GM20431 (cell line): Measurements from ENCODE around the gene IPO4.
"Not testable (repeated sequence)": the region's sequence is repeated elsewhere in the genome, so short reads cannot be mapped to it uniquely, and the experiment has no call there.

Experiments
- in situ Hi-C: fragments of 300-500 bp; cut with MseI, MboI; formaldehyde crosslinking; loops from one replicate; pipeline ENCODE4 v1.15.0; 2020; ENCODE audit warnings: low sequenced_read_pairs; ENCODE audit not compliant: unreplicated experiment

IPO4 gene, protein sequence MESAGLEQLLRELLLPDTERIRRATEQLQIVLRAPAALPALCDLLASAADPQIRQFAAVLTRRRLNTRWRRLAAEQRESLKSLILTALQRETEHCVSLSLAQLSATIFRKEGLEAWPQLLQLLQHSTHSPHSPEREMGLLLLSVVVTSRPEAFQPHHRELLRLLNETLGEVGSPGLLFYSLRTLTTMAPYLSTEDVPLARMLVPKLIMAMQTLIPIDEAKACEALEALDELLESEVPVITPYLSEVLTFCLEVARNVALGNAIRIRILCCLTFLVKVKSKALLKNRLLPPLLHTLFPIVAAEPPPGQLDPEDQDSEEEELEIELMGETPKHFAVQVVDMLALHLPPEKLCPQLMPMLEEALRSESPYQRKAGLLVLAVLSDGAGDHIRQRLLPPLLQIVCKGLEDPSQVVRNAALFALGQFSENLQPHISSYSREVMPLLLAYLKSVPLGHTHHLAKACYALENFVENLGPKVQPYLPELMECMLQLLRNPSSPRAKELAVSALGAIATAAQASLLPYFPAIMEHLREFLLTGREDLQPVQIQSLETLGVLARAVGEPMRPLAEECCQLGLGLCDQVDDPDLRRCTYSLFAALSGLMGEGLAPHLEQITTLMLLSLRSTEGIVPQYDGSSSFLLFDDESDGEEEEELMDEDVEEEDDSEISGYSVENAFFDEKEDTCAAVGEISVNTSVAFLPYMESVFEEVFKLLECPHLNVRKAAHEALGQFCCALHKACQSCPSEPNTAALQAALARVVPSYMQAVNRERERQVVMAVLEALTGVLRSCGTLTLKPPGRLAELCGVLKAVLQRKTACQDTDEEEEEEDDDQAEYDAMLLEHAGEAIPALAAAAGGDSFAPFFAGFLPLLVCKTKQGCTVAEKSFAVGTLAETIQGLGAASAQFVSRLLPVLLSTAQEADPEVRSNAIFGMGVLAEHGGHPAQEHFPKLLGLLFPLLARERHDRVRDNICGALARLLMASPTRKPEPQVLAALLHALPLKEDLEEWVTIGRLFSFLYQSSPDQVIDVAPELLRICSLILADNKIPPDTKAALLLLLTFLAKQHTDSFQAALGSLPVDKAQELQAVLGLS

DNA sequence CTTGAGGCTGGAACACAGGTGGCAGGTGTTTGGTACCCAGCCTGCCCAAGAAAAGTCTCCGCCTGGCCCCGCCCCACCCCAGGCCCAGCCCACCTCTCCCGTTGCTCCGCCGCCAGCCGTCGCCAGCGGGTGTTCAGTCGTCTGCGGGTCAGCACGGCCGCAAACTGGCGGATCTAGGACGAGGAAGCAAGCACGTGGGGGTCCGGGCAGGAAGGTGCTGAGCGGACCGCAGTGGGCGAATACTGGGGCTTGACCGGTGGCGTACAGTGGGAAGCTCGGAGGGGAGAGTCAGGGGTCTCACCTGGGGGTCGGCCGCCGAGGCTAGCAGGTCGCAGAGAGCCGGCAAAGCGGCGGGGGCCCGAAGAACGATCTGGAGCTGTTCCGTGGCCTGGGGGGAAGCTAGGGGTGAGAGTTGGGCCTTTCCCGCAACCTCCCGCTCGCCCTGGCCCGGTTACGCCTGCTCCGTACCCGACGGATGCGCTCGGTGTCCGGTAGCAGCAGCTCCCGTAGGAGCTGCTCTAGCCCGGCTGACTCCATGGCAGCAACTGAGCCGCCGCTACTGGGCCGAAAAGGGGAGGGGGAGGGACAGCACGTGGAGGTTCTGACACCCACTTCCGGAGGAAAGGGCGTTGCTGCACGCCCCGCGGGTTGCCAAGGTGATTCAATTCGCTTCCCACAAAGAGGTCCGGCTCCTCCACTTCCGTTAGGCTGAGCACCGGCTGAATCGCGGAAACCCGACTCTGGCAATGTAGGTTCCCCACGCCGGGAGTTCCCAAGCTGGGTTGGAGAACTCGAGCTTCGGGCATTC lies at the start of gene IPO4:
Gene IPO4 (minus strand): TSS at position 566 of the 808 bp plus-strand sequence. CDS start 29 bp downstream, at position 537.
- in situ Hi-C loops = no loop called here

DNA sequence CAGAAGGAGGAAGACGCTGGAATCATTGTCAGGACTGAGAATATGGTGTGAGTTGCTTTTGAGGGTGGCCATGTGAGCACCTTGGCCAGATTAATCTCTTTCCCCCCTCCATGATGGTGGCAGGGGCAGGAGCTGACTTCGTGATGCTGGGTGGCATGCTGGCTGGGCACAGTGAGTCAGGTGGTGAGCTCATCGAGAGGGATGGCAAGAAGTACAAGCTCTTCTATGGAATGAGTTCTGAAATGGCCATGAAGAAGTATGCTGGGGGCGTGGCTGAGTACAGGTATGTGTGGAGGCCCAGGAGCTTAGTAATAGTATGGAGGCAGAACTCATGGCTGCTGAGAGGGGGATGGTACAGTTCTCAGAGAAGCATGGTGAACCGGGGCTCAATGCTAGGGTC lies 49.5 kb upstream of the IPO4 start:
- in situ Hi-C loops = no loop called here

DNA sequence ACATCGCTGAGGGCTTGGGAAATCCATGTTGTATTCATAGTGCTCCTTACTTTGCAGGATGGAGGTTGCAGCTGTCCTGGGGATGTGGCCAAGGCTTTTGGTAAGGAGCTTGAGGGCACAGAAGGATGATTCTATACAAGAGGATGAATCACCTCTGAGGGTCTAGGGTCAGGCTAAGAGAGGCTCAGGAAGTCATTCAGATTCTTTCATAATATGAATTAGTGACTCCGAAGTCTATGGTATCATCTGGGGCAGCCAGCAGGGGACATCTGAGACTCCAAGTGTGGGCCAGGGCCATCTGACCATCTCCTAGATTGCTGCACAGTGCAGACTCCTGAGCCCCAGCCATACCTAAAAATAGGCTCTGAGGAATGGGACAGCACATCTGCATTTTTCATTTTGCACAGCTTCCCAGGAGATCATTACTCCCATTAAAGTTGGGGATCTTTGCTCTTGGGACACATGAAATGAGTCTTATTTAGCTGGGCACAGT lies 48.9 kb upstream of the IPO4 start:
- in situ Hi-C loops = no loop called here

DNA sequence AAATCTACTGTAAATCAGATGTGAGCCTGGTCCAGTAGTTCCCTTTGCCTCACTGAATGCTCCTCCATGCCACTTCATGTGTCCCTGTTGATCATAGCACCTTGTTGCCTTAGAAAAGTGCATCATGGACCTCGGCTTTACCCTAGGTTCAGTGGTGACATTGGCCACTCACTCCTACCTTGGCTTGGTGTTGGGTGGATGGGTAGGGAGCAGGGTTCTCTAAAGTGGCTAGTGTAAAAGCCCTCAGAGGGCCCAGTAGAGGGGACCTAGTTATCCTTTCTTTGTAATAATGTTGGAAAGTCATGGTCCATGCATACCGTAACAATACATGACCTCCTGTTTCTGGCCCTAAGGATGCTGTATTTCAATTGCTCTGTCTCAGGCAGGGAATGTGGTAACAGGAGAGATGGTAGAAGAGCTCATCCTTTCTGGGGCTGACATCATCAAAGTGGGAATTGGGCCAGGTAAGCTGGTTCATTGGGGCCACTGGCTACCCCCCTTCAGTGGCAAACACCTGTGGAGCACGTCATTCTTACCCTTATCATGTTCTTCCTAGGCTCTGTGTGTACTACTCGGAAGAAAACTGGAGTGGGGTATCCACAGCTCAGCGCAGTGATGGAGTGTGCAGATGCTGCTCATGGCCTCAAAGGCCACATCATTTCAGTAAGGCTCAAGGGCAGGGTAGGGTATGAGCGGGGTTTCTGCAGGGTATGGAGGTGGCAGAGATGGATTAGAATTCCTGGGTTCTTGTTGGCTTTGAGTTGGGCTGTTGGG lies 48.3 kb upstream of the IPO4 start:
- in situ Hi-C loops = no loop called here

DNA sequence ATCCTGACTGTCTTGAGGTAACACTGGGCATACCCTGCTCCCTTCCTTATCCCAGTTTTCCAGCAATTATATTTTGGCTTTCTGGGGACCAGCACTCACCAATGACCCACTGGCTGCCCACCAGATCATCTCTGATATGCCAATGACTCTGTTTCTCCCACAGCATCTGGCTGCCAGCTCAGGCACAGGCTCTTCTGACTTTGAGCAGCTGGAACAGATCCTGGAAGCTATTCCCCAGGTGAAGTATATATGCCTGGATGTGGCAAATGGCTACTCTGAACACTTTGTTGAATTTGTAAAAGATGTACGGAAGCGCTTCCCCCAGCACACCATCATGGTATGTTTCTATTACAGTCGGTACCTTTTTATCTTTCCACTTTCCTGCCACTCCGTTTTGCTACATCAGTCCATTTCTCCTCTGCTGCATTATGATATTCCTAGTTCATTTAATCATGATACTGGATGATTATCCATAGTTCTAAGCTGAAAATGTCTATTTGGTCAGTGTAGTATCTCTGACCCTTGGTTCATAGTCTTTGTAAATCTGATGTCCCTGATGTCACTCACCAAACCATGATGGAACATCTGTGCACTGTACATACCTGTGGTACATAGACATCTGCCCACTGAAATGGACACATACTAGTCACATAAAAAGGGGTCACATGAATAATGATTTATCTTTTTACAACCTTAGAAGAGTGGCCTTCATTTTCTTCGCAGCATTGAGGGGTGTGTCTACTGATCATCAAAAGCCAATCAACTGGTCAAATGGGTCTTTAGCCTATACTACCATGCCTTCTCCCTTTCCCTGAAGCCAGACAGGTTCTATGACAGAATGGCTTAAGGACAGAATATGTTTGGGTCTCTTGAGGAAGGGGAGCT lies 47.4 kb upstream of the IPO4 start:
- in situ Hi-C loops = no loop called here

DNA sequence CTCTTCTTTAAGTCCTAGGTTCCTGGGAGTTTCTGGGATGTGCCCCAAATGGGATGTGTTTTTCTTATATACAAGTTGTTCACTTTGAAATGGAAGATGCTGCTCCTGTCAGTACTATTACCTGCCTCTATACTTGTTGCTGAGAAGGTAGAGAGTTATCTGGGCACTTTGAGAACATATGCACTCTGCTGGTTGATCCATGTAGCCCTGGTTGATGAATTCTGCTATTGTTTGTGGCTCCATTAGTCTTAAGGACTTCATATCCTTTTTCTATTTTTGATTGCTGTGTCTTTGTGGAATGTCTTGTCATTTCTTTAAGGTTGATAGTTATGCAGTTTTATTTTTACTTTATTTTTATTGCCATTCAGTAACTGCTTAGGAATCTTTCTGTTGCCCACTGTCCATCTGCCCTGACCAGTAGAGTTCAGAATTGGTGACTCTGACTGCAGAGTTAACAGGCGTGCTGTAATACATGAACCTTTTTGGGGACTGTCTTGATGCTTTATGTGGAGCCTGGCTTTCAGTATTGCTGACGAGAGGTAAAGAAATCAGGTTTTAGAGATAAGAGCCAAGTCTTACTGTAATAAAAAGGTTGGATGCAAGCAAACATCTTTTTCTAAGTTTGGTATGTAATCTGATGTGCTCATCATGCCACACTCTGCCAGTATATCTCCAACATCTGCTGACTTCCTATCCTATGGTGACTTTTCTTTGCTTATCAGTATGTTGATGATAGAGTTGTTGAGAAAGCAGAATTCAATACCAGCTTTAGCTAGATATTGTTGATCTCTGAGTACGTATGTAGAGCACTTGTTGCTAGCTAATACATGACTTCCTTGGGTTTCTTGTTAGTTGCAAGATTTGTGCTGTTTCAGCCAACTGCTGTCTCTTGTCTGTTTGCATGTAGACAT lies 45.7 kb upstream of the IPO4 start:
- in situ Hi-C loops = no loop called here

DNA sequence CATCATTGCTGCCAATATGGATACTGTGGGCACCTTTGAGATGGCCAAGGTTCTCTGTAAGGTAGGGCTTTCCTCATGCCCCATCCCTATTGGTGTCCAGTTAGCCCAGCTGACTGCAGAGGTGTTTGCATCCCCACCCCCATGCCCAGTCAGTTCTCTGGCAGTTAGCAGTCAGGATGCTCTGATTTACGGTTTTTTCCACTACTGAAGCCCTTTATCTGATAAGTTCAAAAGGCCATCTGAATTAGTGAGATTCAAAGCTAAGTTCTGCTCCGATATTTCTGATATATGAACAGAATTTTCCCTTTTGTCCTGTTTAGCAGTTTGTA lies 44.9 kb upstream of the IPO4 start:
- in situ Hi-C loops = no loop called here

DNA sequence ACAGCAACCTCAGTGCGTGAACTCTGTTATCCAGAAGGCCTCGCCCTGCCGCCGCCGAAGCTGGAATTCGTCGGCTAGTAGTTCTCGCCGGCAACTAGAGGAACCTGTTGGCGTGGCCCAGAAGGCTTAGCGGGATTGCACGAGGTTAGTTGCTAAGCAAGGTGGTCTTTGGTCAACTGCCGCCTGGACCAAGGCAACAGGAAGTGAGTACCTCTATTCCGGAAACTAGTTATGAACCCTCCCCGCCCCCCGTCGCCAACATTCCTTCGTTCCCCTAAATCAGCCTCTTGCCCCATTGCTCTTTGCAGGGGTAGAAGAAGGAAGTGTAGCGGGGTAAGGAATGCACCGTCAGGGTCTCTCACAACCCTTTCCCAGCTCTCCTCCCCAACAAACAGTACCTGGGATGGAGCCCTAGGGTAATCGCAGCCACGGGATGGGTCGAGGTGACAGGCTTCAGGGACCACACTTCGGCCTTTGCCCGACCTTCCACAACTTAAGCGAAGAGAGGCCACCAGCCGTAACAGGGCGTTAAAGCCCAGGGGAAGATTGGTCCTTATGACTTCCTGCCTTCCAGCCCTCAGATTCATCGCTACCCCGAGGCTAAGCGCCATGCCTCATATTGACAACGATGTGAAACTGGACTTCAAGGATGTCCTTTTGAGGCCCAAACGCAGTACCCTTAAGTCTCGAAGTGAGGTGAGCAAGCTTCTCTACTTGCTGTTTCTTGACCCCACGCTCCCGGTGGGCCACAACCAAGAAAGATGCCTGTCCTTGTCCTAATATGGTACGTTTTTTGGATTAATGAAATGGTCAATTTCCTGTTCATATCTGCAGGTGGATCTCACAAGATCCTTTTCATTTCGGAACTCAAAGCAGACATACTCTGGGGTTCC lies 44.3 kb upstream of the IPO4 start, which contains the start of gene GMPR2:
Gene GMPR2 (plus strand): TSS at position 285 of the 893 bp plus-strand sequence. CDS start 325 bp downstream, at position 610.
- in situ Hi-C loops = no loop called here

DNA sequence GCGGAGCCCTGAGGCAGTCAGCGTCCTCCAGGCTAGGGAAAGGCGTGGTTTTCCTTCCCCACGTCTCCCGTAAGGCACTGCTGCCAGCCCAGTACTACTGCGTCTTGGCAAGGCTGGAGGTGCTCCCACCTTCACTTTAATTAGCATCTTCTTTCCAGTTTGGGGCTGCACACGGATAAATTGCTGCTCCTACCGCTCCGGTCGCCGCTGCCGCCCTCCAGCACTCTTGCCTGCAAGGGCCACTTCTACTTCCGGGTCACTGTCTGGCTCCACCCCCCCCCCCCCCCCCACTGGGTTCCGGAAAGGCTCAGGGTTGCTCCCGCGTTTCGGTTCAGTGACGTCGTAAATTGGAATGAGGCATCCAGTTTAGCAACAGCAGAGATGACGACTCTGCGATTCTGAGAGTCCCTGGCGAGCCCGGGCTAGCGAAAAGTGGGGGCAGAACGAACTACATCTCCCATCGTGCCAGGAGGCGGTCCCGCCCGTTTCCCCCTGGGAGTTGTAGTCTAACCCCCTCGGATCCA lies 43.6 kb upstream of the IPO4 start, which contains the start of gene NEDD8:
Gene NEDD8 (minus strand): TSS at position 247 of the 524 bp plus-strand sequence. CDS start 100 bp downstream, at position 147.
- in situ Hi-C loops = no loop called here

DNA sequence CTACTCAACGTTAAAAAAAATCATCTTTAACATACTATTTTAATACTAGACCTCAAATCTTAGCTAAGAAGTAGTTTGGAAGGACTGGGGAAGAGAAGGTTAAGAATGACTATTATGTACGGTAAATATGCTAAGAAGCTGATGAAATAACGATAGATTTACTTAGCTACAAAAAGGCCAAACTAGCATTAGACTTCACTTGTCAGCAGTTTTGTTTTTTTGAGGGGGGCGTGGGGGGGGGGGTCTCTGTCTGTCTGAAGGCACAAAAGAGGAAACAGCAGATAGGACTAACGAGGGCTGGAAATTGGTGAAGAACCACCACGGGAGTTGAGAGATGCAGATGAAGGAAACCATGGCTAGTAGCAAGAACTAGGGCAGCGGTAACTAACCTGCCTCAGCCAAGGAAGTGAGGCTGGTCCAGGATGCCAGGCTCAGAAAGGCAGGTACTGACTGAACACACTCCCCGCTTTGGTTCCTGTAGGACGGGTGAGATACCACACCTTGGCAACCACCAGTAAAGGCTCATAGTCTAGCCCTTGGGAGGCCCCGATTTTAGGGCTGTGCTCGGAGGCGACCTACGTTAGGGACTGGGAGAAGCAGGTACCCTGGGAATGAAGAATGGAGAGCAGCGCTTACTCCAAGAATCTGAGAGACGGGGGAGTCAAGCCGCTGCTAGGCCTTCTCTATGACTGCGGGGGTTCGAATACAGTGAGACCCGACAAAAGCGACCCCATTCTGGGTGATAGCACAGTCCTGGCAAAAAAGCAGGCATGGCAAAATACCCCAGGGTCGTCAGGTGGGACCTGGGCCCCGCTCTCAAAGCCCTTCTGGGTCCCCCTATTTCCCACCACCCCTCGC lies 42.9 kb upstream of the IPO4 start:
- in situ Hi-C loops = no loop called here

DNA sequence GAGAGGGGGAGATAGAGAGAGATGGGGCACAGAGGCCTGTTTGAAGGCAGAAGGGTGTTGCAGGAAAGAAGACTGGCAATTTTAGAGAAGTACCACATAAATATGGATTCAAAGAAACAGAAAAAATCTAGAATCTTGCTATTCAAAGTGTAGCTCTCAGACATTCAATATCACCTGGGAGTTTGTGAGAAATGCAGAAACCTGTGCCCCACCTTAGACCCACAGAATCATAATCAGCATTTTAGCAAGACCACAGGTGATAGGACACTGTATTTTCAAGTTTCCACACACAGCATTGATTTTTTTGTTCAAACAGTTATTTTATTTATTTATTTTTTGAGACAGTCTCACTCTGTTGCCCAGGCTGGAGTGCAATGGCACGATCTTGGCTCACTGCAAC lies 40.3 kb upstream of the IPO4 start:
- in situ Hi-C loops = no loop called here

DNA sequence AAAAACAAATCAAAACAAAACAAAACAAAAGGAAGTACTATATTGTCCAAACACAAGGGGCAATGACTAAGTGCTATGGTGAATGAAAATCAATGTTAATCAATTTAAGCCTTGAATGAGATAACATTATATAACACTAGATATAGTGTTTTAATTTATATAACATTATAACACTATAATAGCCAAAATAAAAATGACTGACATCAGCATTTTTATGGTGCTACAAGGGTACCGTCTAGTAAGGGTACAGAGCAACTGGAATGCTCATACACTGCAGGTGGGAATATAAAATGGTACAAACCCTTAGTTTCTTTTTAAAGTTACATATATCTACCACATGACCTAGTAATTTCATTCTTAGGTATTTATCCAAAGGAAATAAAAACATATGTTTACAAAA lies 37.9 kb upstream of the IPO4 start:
- in situ Hi-C loops = no loop called here

DNA sequence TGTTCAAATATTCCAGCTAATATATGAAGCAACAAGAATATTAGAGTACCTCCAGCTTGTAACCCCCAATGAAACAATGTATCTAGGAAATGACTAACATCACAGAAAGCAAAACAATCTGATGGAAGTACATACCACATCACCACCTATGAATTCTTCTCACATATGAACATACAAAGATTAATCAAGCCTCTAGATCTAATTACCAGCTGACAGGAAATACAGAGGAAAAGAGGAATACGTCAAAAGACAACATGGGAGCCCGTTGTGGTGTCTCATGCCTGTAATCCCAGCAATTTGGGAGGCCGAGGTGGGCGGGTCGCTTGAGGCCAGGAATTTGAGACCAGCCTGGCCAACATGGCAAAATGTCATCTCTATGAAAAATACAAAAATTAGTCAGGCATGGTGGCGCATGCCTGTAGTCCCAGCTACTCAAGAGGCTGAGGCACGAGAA lies 36.0 kb upstream of the IPO4 start:
- in situ Hi-C loops = no loop called here

DNA sequence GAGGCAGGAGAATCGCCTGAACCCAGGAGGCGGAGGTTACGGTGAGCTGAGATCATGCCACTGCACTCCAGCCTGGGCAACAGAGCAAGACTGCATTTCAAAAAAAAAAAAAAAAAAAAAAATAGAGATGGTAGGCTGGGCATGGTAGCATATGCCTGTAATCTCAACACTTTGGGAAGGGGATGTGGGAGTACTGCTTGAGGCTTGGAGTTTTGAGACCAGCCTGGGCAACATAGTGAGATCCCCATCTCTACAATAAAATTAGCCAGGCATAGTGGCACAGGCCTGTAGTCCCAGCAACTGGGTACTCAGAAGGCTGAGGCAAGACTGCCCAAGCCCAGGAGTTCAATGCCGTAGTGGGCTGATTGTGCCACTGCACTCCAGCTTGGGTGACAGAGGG lies 34.4 kb upstream of the IPO4 start:
- in situ Hi-C loops = not testable (repeated sequence)

DNA sequence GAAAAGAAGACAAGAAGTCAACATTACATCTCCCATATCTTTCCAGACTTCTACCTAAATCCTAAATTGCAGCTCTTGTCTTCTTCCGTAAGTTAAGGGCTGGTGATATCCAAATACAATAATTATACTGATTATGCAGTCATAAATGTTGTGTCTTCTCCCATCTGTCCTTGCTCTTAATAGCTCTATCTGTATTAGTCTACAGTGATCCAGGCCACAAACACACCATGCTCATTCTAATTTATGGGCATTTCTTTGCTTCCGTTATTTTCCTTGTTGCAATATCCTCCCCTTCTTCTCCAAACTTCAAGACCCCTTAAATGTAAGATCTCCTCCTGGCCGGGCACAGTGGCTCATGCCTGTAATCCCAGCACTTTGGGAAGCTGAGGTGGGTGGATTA lies 30.9 kb upstream of the IPO4 start:
- in situ Hi-C loops = no loop called here
